NCI-H2081 treated with DMSO at 0.1 percent for 48 hours (cell line): Measurements from ENCODE around the gene LLPH.

Experiments used
- DNase-seq: peaks from one replicate; lab custom pipeline; 2025; lab: John Stamatoyannopoulos, UW

LLPH gene

GRCh38 chr12:66090157-66090556 is 40.4 kb downstream of the LLPH start:
- DNase-seq = no peak

DNA sequence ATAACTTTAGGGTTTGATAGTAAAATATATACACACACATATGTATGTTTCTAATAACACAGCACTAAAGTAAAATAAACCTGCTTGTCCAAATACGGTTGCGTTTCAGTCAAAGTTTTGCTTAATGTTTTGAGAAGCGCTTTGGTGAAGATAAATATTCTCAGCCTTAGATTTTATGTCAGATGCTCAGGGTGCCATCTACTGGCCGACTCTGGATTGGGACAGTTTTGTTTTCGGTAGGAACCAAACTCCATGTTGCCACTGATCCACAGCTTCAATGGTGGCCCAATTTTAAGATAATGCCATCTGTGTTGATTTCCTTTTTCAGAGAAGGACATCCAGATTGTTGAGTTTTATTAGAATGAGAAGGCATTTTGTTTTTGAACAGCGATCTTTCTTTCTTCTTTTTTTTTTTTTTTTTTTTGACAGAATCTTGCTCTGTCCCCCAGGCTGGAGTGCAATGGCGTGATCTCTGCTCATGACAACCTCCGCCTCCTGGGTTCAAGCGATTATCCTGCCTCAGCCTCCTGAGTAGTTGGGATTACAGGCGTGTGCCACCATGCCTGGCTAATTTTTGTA is 43.1 kb downstream of the LLPH start:
- DNase-seq = peak; percentile 1

GRCh38 chr12:66085998-66086397 is 44.6 kb downstream of the LLPH start:
- DNase-seq = no peak

DNA sequence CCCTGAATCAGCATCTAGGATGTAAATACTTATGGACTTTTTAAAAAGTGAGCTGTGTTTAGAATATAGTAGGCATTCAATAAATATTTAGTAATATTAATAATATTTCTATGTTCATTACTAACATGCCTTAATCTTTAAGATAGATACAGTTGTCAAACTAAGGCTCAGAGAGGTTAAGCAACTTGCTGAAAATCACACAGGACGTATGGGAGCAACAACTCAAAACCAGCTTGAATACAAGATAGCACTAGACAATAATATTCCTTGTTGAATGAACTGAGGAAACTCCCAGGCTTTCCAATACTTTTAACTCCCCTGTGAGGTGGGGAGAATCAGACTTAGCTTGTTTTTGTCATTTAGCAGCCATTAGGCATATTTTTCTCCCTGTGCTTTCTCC is 45.3 kb downstream of the LLPH start:
- DNase-seq = no peak

- DNase-seq = no peak
These were observed 46.8 kb downstream of the LLPH start for GRCh38 chr12:66083766-66084165.

DNA sequence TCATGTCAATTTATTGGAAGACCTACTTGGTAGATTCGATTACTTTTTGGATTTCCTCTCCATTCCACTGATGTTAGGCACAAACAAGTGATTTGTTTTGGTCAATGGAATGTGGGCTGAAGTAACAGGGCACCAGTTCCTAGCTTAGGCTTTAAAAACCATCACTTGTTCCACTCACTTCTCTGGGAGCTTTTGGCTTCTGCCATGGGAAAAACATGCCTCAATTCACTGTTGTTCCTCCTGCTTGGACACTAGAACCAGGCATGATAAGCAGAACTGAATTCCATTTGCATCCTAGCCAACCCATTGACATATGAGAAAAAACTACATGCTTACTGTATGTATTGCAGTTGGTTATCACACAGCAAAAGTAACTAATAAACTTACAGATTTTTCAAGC is 47.8 kb downstream of the LLPH start:
- DNase-seq = no peak

DNA sequence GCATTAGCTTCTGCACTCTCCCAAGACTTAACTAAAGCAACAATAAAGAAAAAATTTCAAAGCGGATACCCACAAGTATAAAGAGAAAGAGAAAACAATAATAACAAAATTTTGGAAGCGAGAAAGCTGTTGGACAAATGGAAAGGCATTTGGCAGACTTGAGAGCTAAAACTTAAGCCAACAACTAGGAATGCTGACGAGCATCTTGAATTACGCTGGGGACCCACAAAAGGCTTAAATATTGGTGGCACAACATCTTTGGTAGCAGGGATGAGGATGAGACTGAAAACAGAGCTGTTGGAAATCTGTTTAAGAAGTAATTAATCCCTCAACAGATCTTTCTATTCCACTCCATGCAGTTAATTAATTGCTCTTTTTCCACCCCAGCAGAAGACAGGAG is 49.8 kb downstream of the LLPH start:
- no peak for DNase-seq

GRCh38 chr12:66077542-66077941 is 53.0 kb downstream of the LLPH start:
- no peak for DNase-seq

DNA sequence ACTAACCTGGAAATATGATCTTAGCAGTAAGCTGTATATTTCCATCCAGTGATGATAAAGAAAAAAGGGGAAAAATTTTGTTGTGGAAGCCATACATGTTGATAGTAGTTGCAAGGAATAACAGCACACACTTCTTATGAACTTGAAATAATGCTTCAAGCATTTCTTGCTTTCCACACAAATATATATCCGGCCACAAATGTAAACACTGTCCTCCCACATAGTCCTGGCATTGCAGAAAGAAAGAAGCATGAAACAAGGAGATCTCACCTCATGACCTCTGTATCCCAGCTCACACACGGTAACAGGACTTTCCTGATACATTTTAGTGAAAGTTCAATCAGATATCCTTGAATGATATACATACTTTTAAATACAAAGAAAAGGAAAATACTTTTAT is 56.0 kb downstream of the LLPH start:
- DNase-seq = no peak

DNA sequence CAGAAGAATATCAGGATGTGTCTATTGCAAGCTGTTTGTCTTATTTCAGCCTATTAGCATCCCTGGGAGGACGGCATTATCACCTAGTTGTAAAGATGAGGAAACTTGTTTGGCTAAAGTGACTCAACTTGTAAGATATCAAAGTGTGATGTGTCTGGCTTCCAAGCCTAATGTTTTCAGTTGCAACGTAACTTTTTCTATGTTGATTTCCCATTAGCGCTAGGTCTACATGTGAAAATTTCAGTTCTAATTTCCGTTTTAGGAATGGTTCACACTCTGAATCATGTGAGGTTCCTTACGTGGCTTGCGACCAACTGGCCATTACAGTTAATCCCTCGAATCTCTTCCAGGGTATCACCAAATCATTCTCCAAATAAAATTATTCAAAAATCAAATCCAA is 58.0 kb downstream of the LLPH start:
- no peak for DNase-seq

- DNase-seq = no peak
These were observed 58.4 kb downstream of the LLPH start for GRCh38 chr12:66072135-66072534.

DNA sequence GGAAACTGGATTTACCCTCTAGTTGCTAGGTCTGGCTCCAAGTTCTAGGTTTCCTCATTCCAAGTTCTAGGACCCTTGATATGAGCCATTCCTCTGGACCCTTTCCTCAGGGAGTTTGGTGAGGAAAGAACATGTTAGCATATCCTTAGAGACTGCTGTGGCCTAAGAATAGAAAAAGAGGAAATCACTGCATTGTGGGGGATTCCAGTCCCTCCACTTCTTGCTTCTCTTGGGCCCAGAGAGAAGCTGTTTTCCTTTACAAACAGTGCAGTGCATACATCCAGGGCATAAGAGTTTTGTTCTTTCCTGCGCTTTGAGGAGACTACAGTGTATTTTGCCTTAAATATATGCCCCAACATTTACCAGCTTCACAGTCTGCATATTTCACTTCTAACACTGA is 59.0 kb downstream of the LLPH start:
- no peak for DNase-seq

DNA sequence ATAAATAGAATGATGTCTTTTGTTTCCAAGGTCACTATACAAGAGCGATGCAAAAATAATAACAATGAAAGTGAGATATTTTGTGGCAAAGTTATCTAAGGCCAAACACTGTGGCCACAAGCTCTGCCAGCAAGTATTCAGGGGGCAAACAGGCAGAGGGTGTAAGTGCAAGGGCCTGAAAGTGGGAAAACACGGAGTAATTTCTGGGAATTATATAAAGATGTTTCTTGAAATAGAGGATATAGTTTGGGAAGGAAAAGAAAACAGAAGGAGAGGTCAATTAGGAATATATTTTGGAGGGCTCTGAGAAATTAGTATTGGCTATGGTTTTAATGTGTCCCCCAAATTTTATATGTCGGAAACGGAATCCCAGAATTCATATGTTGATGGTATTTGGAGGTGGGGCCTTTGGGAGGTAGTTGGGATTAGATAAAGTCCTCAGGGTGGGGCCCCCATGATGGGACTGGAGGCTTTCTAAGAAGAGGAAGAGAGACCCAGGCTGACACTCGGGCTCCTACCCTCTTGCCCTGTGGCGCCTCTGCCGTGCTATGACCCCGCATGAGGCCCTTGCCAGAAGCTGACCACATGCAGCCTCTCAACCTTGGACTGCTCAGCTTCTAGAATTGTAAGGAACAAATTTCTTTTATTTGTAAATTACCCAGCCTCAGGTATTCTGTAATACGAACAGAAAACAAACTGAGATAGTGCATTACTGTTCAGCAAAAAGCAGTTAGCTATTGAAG is 60.0 kb downstream of the LLPH start:
- no peak for DNase-seq

DNA sequence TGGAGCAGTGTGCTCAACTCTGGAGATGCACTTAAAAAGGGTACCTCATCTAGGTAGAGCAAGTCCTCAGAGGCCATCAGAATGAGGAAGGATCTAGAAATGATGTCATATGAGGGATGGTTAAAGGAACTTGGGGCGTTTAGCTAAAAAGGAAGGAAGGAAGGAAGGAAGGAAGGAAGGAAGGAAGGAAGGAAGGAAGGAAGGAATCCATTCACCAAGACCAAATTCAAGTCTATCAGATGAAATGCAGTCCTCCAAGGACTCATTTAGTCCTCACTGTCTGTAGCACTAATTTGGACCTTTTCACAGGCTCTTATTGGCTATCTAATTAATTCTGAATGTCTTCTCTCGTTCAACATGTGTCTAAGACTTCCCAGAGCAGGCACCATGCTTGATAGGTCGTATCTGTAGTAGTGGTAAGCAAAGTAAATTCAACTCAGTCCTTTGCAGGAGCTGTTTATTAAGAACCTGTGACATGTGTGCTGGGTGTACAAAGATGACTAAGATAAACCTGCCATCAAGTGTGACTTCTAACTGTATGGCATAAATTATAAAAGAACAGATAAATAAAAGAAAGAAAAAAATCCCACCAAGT is 63.5 kb downstream of the LLPH start:
- DNase-seq = no peak
